GM12878 (cell line): ENCODE data around the gene SCN7A. TPM values are rescaled to one million over a fixed set of nuclear protein-coding genes. Genes with fewer than 3 reads are reported as not detected.

ENCODE experiments used
- BMI1 ChIP-seq: fragments of 450-650 bp; IDR thresholded peaks from 2 replicates; pipeline ENCODE4 v1.6.1; 2016; ENCODE audit warnings: mild to moderate bottlenecking, moderate library complexity, borderline replicate concordance
- CEBPZ ChIP-seq: fragments of 150-350 bp; IDR thresholded peaks from 2 replicates; pipeline ENCODE4 v1.6.1; 2016; ENCODE audit warnings: low read depth, low read length
- KAT2A ChIP-seq: conservative IDR thresholded peaks from 2 replicates; pipeline ENCODE4 v1.6.1; 2011; ENCODE audit warnings: low read depth, low read length; ENCODE audit not compliant: control insufficient read depth
- NFXL1 ChIP-seq: fragments of 450-650 bp; IDR thresholded peaks from 2 replicates; pipeline ENCODE4 v1.6.1; 2017; ENCODE audit warnings: antibody characterized with exemption, mild to moderate bottlenecking, borderline replicate concordance
- PBX3 ChIP-seq: IDR thresholded peaks from 2 replicates; pipeline ENCODE4 v1.6.1; 2011; ENCODE audit warnings: mild to moderate bottlenecking, low read depth, low read length, moderate library complexity; ENCODE audit not compliant: insufficient replicate concordance
- RBBP5 ChIP-seq: fragments of 200-600 bp; sonication (generic); conservative IDR thresholded peaks from 2 replicates; pipeline ENCODE4 v1.6.1; 2016
- YY1 ChIP-seq: IDR thresholded peaks from 2 replicates; pipeline ENCODE4 v1.6.1; 2011; ENCODE audit warnings: low read depth, mild to moderate bottlenecking, low read length
- polyA plus RNA-seq, 11 experiments: library from polyadenylated mRNA; depleted of rRNA in 4 of 11; unstranded in 6 of 11; stranded (reverse) in 5 of 11; fragments of >200 nt; fragmentation: Nextera tagmentation in 4 of 11; fragmentation: Illumina TruSeq in 1 of 11; extraction: Ambion mirVana in 4 of 11; extraction: Trizol in 1 of 11; gene quantifications; 1 replicate in 1 of 11; 2 replicates in 10 of 11; pipeline versions ENCODE4 v1.2.1 to v1.2.3, GENCODE V29; 2011 to 2016; ENCODE audit warnings: inconsistent platforms in 2 of 11, missing spikeins in 2 of 11, low read depth in 1 of 11
- total RNA-seq, 4 experiments: library from RNA; depleted of rRNA in 3 of 4; stranded (reverse); fragments of >200 nt in 3 of 4; fragmentation: Illumina TruSeq in 1 of 4; extraction: Trizol in 1 of 4; gene quantifications; 2 replicates each; pipeline versions ENCODE4 v1.2.1 to v1.2.3, GENCODE V29; 2013 to 2021
- TF ChIP-seq, protein P1 (sequence below): fragments of 450-650 bp; IDR thresholded peaks from 2 replicates; pipeline ENCODE4 v1.6.1; 2017; ENCODE audit warnings: low read depth, mild to moderate bottlenecking, moderate library complexity
- TF ChIP-seq, protein P2 (sequence below): fragments of 450-650 bp; formaldehyde crosslinking; IDR thresholded peaks from 2 replicates; pipeline ENCODE4 v1.4.0; 2022; ENCODE audit warnings: mild to moderate bottlenecking, moderate library complexity

Gene SCN7A
- total and polyA plus RNA-seq, 10 of the 15 experiments (the other 5 are each of a cell fraction or from before 2014, with no cell fraction given), result 0.05 TPM; not detected in 9

DNA sequence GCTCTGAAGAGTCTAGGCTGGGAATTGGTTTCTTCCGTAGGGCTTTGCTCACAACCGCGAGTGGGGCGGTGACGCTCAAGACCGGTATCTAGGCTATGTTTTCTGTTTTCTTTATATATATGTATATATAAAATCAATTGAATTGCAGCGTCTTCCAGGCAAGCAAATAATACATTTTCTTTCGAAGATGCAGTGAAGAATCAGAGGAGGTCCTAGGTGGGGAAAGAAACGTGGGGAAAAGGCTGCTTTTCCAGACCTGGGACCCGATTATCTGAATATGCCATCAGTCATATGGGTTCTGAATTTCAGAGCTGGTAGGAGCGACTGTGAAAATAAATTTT lies 117.6 kb downstream of the SCN7A start (continued):
- TF ChIP-seq, protein P1, sequence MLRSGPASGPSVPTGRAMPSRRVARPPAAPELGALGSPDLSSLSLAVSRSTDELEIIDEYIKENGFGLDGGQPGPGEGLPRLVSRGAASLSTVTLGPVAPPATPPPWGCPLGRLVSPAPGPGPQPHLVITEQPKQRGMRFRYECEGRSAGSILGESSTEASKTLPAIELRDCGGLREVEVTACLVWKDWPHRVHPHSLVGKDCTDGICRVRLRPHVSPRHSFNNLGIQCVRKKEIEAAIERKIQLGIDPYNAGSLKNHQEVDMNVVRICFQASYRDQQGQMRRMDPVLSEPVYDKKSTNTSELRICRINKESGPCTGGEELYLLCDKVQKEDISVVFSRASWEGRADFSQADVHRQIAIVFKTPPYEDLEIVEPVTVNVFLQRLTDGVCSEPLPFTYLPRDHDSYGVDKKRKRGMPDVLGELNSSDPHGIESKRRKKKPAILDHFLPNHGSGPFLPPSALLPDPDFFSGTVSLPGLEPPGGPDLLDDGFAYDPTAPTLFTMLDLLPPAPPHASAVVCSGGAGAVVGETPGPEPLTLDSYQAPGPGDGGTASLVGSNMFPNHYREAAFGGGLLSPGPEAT, result no peak
- TF ChIP-seq NFXL1, result no peak
- TF ChIP-seq PBX3, result no peak
- TF ChIP-seq, protein P2, sequence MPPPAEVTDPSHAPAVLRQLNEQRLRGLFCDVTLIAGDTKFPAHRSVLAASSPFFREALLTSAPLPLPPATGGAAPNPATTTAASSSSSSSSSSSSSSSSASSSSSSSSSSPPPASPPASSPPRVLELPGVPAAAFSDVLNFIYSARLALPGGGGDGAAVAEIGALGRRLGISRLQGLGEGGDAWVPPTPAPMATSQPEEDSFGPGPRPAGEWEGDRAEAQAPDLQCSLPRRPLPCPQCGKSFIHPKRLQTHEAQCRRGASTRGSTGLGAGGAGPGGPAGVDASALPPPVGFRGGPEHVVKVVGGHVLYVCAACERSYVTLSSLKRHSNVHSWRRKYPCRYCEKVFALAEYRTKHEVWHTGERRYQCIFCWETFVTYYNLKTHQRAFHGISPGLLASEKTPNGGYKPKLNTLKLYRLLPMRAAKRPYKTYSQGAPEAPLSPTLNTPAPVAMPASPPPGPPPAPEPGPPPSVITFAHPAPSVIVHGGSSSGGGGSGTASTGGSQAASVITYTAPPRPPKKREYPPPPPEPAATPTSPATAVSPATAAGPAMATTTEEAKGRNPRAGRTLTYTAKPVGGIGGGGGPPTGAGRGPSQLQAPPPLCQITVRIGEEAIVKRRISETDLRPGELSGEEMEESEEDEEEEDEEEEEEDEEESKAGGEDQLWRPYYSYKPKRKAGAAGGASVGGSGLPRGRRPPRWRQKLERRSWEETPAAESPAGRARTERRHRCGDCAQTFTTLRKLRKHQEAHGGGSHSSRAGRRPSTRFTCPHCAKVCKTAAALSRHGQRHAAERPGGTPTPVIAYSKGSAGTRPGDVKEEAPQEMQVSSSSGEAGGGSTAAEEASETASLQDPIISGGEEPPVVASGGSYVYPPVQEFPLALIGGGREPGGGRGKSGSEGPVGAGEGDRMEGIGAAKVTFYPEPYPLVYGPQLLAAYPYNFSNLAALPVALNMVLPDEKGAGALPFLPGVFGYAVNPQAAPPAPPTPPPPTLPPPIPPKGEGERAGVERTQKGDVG (CRISPR knock-in tag), result no peak
- no peak for TF ChIP-seq RBBP5
- TF ChIP-seq CEBPZ, result no peak
- TF ChIP-seq KAT2A, result no peak
- TF ChIP-seq BMI1, result no peak
- no peak for TF ChIP-seq YY1
